Heart left ventricle (tissue), 16 donors: Measurements from ENCODE around the gene TAP1. TPM values are rescaled to one million over a fixed set of nuclear protein-coding genes. Genes with fewer than 3 reads are reported as not detected.

Source experiments
- ATAC-seq, 4 donors: fragments of 200-7000 bp; cut with Tn5 transposase; one replicate each; pipeline ENCODE4 v1.9.1; 2020 to 2022; ENCODE audit warnings: moderate library complexity in 4 of 4, mild to moderate bottlenecking in 3 of 4, moderate number of reproducible peaks in 1 of 4
- DNase-seq, 5 donors: peaks; one replicate each; pipeline ENCODE4 v3.0.0-alpha.2; 2020
- H3K27ac ChIP-seq, 12 donors: fragments of 200-600 bp; sonication (generic) in 4 of 12; one replicate each; pipeline versions ENCODE4 v1.5.0 to v1.8.0; 2016 to 2022; ENCODE audit warnings: mild to moderate bottlenecking in 2 of 12
- H3K27me3 ChIP-seq, 9 donors: fragments of 200-600 bp; sonication (generic) in 2 of 9; one replicate each; pipeline versions ENCODE4 v1.5.1 to v1.8.0; 2016 to 2022; ENCODE audit warnings: mild to moderate bottlenecking in 3 of 9
- H3K36me3 ChIP-seq, 9 donors: fragments of 200-600 bp; sonication (generic) in 2 of 9; one replicate each; pipeline versions ENCODE4 v1.5.0 to v1.8.0; 2018 to 2022; ENCODE audit warnings: mild to moderate bottlenecking in 2 of 9
- H3K4me1 ChIP-seq, 12 donors: fragments of 200-600 bp; sonication (generic) in 4 of 12; one replicate each; pipeline versions ENCODE4 v1.5.0 to v1.8.0; 2016 to 2022; ENCODE audit warnings: mild to moderate bottlenecking in 3 of 12
- H3K4me3 ChIP-seq, 12 donors: fragments of 200-600 bp; sonication (generic) in 4 of 12; one replicate each; pipeline versions ENCODE4 v1.5.0 to v1.8.0; 2017 to 2022; ENCODE audit warnings: mild to moderate bottlenecking in 9 of 12, moderate library complexity in 4 of 12
- H3K9me3 ChIP-seq, 12 donors: fragments of 200-600 bp; sonication (generic) in 4 of 12; one replicate each; pipeline versions ENCODE4 v1.5.0 to v1.8.0; 2016 to 2022; ENCODE audit warnings: mild to moderate bottlenecking in 1 of 12
- POLR2A ChIP-seq, 2 donors: fragments of 450-650 bp; IDR thresholded peaks; one replicate each; pipeline ENCODE4 v1.6.1; 2017; ENCODE audit warnings: antibody characterized with exemption in 2 of 2, mild to moderate bottlenecking in 2 of 2, moderate library complexity in 2 of 2
- WGBS, 4 donors: extraction: QIAGEN DNeasy Blood & Tissue Kit in 2 of 4; methylation state at CpG; one replicate each; pipeline versions ENCODE4 v1.1.5 to v1.1.7; 2013 to 2018; 5-methylcytosine and 5-hydroxymethylcytosine counted together
- intact Hi-C, 10 donors: fragments of 100-400 bp; cut with DNase I; formaldehyde crosslinking; loops; one replicate each; pipeline versions ENCODE4 v1.11.1 to v1.14.2; 2022
- polyA plus RNA-seq, 2 donors: library from polyadenylated mRNA; stranded (reverse); fragments of 200-250 nt; gene quantifications; one replicate each; pipeline ENCODE4 v1.2.3, GENCODE V29; 2013
- total RNA-seq, 9 donors: library from RNA; depleted of rRNA in 2 of 9; stranded (reverse); fragments of >200 nt in 2 of 9; fragmentation: NEBNext Ultra II Directional in 3 of 9; extraction: Animal tissue kit (Norgen Biotek cat#: 25700) in 3 of 9; gene quantifications; one replicate each; pipeline versions ENCODE4 v1.1.0 to v1.2.4, GENCODE V29; 2016 to 2023
- TF ChIP-seq, protein P1 (sequence below), 12 donors: fragments of 200-600 bp; sonication (generic) in 4 of 12; IDR thresholded peaks; one replicate each; pipeline versions ENCODE4 v1.5.0 to v1.8.0; 2018 to 2022; ENCODE audit warnings: antibody characterized with exemption in 12 of 12, mild to moderate bottlenecking in 5 of 12
- donor health status: ischemic (EF 13 %, LVEDD 7.1; RV severe dilation, severe dysfunction).
- donor health status: healthy with polysubstance abuse.
- donor health status: DM: no; HTN: yes; CAD: no.
- donor health status: DM: no; HTN: no; CAD: no.
- donor health status: ischemic (EF 25% LVEDD 6.9; RV normal size, moderate dysfunction).
- donor health status: ischemic (EF 25% LVEDD 5.7; RV mildly dilated, moderate dysfunction).
- donor health status: healthy.
- donor health status: DM: yes; HTN: yes; CAD: no.
- donor health status: ischemic (EF 35%, LVEDD 5.7; RV mildly dilated, moderate dysfunction).
- donor health status: nonischemic (EF 11% LVEDD 7.7; RV severe dilation, severe dysfunction).
- donor health status: DM: yes; HTN: yes; CAD: no.
- donor health status: PGD.
- donor health status: ischemic (EF 29% LVEDD 5.4; RV normal size, mild dysfunction).
- donor health status: nonischemic (EF 23%, LVEDD 6.1; RV moderate dilation, normal function).

Gene TAP1
- total and polyA plus RNA-seq, 11 donors, result 15.1 to 207 (median 21.6) TPM

DNA sequence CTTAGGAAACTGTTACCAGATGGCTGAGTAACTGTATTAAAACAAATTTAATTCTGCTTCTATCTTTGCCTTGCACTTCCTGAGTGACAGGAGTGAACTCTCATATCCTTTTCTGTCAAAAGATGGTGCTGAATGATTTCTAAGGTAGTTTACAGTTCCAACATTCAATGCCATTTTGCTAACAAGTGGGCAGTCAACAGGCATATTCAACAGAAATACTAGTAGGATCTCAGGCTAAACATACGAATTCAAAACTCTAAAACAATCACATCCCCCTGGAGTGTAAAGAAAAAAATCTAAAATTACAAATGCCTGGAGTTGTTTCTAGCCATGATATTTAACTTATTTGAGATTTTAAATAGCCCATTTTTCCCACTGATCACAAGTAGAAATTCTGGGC, 7.2 kb upstream of the TAP1 start:
- peaks cover 0 to 55% (median 40%) of the 10 kb centered on the region in 9 donors for H3K36me3 ChIP-seq
- no peak overlapping the region for H3K27ac ChIP-seq
- ATAC-seq, result no peak

DNA sequence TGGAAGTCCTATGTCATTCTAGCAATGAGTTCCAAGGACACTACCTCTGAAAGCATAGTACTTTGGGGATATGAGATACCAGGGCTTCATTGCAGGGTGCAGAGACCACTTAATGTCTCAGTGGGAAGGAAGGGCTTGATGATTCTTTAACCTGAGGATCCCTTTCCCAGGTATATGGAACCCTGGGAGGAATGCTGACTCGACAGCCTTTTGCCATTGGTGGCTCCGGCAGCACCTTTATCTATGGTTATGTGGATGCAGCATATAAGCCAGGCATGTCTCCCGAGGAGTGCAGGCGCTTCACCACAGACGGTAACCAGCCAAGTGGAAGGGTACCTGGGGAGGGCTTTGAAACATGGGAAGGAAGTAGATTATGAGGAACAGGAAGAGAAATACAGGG, 4.7 kb upstream of the TAP1 start:
- no peaks in the 10 kb centered on the region for H3K27me3 ChIP-seq

More for the DNA sequence above, 7.2 kb upstream of the TAP1 start:
- H3K4me1 ChIP-seq, result peaks cover 0 to 41% (median under 1%) of the 10 kb centered on the region in 12 donors
- TF ChIP-seq POLR2A (IDR thresholded peaks at IDR 0.05), result no peak
- TF ChIP-seq, protein P1, sequence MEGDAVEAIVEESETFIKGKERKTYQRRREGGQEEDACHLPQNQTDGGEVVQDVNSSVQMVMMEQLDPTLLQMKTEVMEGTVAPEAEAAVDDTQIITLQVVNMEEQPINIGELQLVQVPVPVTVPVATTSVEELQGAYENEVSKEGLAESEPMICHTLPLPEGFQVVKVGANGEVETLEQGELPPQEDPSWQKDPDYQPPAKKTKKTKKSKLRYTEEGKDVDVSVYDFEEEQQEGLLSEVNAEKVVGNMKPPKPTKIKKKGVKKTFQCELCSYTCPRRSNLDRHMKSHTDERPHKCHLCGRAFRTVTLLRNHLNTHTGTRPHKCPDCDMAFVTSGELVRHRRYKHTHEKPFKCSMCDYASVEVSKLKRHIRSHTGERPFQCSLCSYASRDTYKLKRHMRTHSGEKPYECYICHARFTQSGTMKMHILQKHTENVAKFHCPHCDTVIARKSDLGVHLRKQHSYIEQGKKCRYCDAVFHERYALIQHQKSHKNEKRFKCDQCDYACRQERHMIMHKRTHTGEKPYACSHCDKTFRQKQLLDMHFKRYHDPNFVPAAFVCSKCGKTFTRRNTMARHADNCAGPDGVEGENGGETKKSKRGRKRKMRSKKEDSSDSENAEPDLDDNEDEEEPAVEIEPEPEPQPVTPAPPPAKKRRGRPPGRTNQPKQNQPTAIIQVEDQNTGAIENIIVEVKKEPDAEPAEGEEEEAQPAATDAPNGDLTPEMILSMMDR (IDR thresholded peaks at IDR 0.05), result no peak
- WGBS, 4 donors, result 84 to 85% (median 84%) methylated on average over 1 of the region's 1 CpG
- intact Hi-C loops, result loop anchor here in 2 of 10 donors (10.0 kb wide), 1 partner anchor 446 kb away; no protein-coding TSS in a partner anchor
- H3K4me3 ChIP-seq, result no peak overlapping the region
- no peaks in the 10 kb centered on the region for H3K27me3 ChIP-seq
- no peak for DNase-seq
- no peaks in the 10 kb centered on the region for H3K9me3 ChIP-seq

DNA sequence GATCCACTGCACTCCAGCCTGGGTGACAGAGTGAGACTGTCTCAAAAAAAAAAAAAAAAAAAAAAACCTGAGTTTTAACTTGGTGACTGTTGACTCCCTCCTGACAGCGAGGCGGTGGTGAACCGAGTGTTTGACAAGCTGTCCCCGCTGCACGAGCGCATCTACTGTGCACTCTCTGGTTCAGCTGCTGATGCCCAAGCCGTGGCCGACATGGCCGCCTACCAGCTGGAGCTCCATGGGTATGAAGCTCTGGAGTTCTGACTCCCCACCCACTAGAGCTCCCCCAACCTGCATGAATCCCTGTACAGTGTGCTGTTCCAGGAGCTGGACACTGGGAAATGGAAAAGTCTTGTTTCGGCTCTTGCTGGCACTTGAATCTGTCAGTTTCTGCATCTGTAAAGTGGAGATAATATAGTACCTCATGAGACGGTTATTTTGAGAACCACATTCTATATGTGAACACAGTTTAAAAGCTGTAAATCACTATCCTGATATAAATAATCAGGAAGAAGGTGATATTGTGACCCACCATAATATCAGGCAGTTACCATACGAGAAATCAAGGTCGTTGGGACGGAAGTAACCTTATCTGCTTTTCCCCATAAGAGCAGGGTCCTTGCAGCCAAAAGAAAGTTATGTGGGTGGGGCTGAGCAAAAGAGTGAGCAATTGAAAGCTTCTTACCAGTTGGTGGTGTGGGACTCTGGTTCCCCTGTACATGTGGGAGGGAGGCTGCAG, 3.8 kb upstream of the TAP1 start:
- H3K27me3 ChIP-seq, result no peaks in the 10 kb centered on the region
- peaks cover 0 to 55% (median 40%) of the 10 kb centered on the region in 9 donors for H3K36me3 ChIP-seq
- DNase-seq (no peak), ATAC-seq (no peak)
- intact Hi-C loops, result no loop called here
- no peaks in the 10 kb centered on the region for H3K9me3 ChIP-seq
- TF ChIP-seq POLR2A (IDR thresholded peaks at IDR 0.05), result no peak
- TF ChIP-seq, protein P1 (IDR thresholded peaks at IDR 0.05), result no peak
- H3K27ac ChIP-seq, result no peak overlapping the region
- 73 to 82% (median 77%) methylated on average over 14 of the region's 14 CpGs for WGBS, 4 donors
- peaks cover 0 to 54% (median 11%) of the 10 kb centered on the region in 12 donors for H3K4me1 ChIP-seq
- no peak overlapping the region for H3K4me3 ChIP-seq

More for the DNA sequence above, 4.7 kb upstream of the TAP1 start:
- TF ChIP-seq POLR2A (IDR thresholded peaks at IDR 0.05), result no peak
- TF ChIP-seq, protein P1 (IDR thresholded peaks at IDR 0.05), result no peak
- ATAC-seq (no peak), DNase-seq (no peak)
- Histone ChIP-seq H3K9me3 (no peaks in the 10 kb centered on the region), H3K4me1 (peaks cover 0 to 52% (median 10%) of the 10 kb centered on the region in 12 donors), H3K27ac (no peak overlapping the region), H3K4me3 (no peak overlapping the region), H3K36me3 (peaks cover 0 to 55% (median 40%) of the 10 kb centered on the region in 9 donors)
- 81 to 89% (median 84%) methylated on average over 5 of the region's 5 CpGs for WGBS, 4 donors
- intact Hi-C loops, result no loop called here

DNA sequence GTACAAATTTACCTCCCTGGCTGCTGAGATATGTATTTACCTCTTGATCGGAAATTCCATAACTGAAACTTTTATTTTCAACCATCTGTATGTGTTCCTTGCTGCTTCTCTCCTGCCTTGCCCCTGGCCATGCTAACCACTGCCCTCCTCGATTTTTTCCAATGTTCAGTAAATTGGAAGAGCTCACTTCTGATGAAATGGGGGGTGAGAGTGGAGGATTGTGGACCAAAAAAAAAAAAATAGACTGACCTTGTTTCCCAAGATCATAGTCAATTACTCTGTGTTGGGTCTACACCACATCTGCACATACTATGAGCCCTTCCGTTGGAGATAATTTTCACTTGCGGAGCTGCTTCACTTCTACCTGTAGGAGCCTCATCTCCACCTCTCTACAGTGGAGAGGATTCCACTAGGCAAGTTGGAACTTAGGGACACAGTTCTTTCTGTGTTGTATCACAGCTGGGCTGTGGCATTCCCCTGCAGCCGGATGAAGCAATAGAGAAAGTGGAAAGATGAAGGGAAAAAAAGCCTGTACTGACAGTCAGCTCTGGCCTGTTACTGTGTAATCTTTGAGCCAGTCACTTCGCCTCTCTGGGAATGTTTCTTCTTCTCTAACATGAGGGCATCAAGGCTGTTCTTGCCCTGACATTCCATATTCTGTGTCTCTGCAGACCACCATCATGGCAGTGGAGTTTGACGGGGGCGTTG, 2.1 kb upstream of the TAP1 start:
- H3K27ac ChIP-seq, result peak overlapping the region in 11 of 12 donors; percentile 90 to 100 (median 99)
- TF ChIP-seq POLR2A (IDR thresholded peaks at IDR 0.05), result no peak
- TF ChIP-seq, protein P1 (IDR thresholded peaks at IDR 0.05), result no peak
- no peaks in the 10 kb centered on the region for H3K9me3 ChIP-seq
- H3K36me3 ChIP-seq, result peaks cover 0 to 65% (median 50%) of the 10 kb centered on the region in 9 donors
- peaks cover 0 to 63% (median 24%) of the 10 kb centered on the region in 12 donors for H3K4me1 ChIP-seq
- WGBS, 4 donors, result 77 to 89% (median 80%) methylated on average over 8 of the region's 8 CpGs
- H3K27me3 ChIP-seq, result no peaks in the 10 kb centered on the region
- peak overlapping the region in 9 of 12 donors; percentile 69 to 99 (median 89) for H3K4me3 ChIP-seq
- intact Hi-C loops, result loop anchor here in 3 of 10 donors (2.0 kb wide), 1 partner anchor 17 kb away; the partner anchor contains the start of gene TAP2 (in 3 of the 3)
- no peak for ATAC-seq
- DNase-seq, result no peak
